OCI-LY3 (cell line): Measurements from ENCODE around the gene DPYD.

Experiments
- CTCF ChIP-seq: fragments of 200-600, 300-600 bp; sonication (generic); IDR thresholded peaks from 2 replicates; pipeline ENCODE4 v1.5.1; 2014; ENCODE audit warnings: antibody characterized with exemption, low read length, low read depth
- EZH2phosphoT487 ChIP-seq: fragments of 200-600 bp; shearing (Covaris generic); IDR thresholded peaks from 2 replicates; pipeline ENCODE4 v1.6.1; 2018; ENCODE audit warnings: antibody characterized with exemption, mixed run types, low read depth

GRCh38 chr1:97792655-97793054 lies 128.2 kb downstream of the DPYD start:
- TF ChIP-seq CTCF (no peak), EZH2phosphoT487 (no peak)
